CD4-positive, alpha-beta T cell (primary cell): ENCODE results near the gene MED22. TPM values are rescaled to one million over a fixed set of nuclear protein-coding genes. Genes with fewer than 3 reads are reported as not detected.
"Not testable (repeated sequence)": the region's sequence is repeated elsewhere in the genome, so short reads cannot be mapped to it uniquely, and the experiment has no call there.

Source experiments
- ATAC-seq: fragments of 200-7000 bp; cut with Tn5 transposase; one replicate; pipeline ENCODE4 v1.10.0; 2022; ENCODE audit warnings: mild to moderate bottlenecking; ENCODE audit not compliant: poor library complexity
- CTCF ChIA-PET: fragments of 350-600 bp; sonication (Branson Sonifier 250); formaldehyde crosslinking; loops from one replicate; lab custom pipeline; 2021; ENCODE audit warnings: antibody characterized with exemption, inconsistent platforms; lab: Charles Lee
- POLR2A ChIA-PET: fragments of 350-600 bp; sonication (Branson Sonifier 250); formaldehyde crosslinking; loops from one replicate; lab custom pipeline; 2021; ENCODE audit warnings: antibody characterized with exemption, inconsistent platforms; lab: Charles Lee
- DNase-seq, 14 experiments: peaks; one replicate each; pipeline ENCODE4 v3.0.0-alpha.2; 2013 to 2020; ENCODE audit warnings: mixed read lengths in 2 of 14
- H3K27ac ChIP-seq, 2 donors: one replicate each; pipeline versions ENCODE4 v1.5.1 to v1.7.0; 2013; ENCODE audit warnings: low read length in 2 of 2, low read depth in 1 of 2, mild to moderate bottlenecking in 1 of 2
- H3K27me3 ChIP-seq, 2 experiments: 1 replicate in 1 of 2; 2 replicates in 1 of 2; pipeline versions ENCODE4 v1.6.1 to v1.7.0; 2013; ENCODE audit warnings: low read length in 2 of 2, control low read depth in 1 of 2, mild to moderate bottlenecking in 1 of 2, moderate library complexity in 1 of 2; ENCODE audit not compliant: insufficient read depth in 2 of 2, control insufficient read depth in 1 of 2
- H3K36me3 ChIP-seq: one replicate; pipeline ENCODE4 v1.6.1; 2013; ENCODE audit warnings: low read length, control low read depth; ENCODE audit not compliant: insufficient read depth
- H3K4me1 ChIP-seq: one replicate; pipeline ENCODE4 v1.6.1; 2013; ENCODE audit warnings: low read length, control low read depth; ENCODE audit not compliant: insufficient read depth
- H3K4me3 ChIP-seq: one replicate; pipeline ENCODE4 v1.5.1; 2013; ENCODE audit warnings: mild to moderate bottlenecking, low read length, moderate library complexity
- H3K9me3 ChIP-seq, 2 experiments: 1 replicate in 1 of 2; 2 replicates in 1 of 2; pipeline versions ENCODE4 v1.6.1 to v1.7.0; 2013; ENCODE audit warnings: low read length in 2 of 2, mild to moderate bottlenecking in 2 of 2, control low read depth in 1 of 2, moderate library complexity in 1 of 2; ENCODE audit not compliant: control insufficient read depth in 1 of 2, insufficient read depth in 1 of 2
- H3K27ac Mint-ChIP-seq: one replicate; pipeline ENCODE4 v1.8.0; 2020; ENCODE audit warnings: mixed read lengths
- H3K27me3 Mint-ChIP-seq: one replicate; pipeline ENCODE4 v1.8.0; 2021; ENCODE audit warnings: mixed read lengths
- H3K36me3 Mint-ChIP-seq: one replicate; pipeline ENCODE4 v1.8.0; 2021; ENCODE audit warnings: low read depth, mixed read lengths
- H3K4me1 Mint-ChIP-seq: one replicate; pipeline ENCODE4 v1.8.0; 2021; ENCODE audit warnings: low read depth, mixed read lengths
- H3K4me3 Mint-ChIP-seq: one replicate; pipeline ENCODE4 v1.8.0; 2020; ENCODE audit warnings: mild to moderate bottlenecking, mixed read lengths
- H3K9me3 Mint-ChIP-seq: one replicate; pipeline ENCODE4 v1.8.0; 2020; ENCODE audit warnings: mixed read lengths
- CTCF ChIP-seq: fragments of 200-600 bp; IDR thresholded peaks from one replicate; pipeline ENCODE4 v1.8.0; 2022; ENCODE audit warnings: antibody characterized with exemption, mild to moderate bottlenecking
- intact Hi-C, 2 experiments: fragments of 100-400 bp; cut with DNase I in 1 of 2; cut with micrococcal nuclease in 1 of 2; formaldehyde crosslinking; loops; one replicate each; pipeline versions ENCODE4 v1.15.1 to v1.9.0; 2023 to 2025; cut with DNase I, micrococcal nuclease
- total RNA-seq, 174 experiments: library from RNA in 2 of 174; stranded (reverse) in 2 of 174; gene quantifications; one replicate each; pipeline ENCODE4 v1.2.3 and lab custom pipeline; 2021 to 2026

Gene MED22
- total RNA-seq, 2 experiments from 2014 or later: 15.7 to 18.0 TPM

GRCh38 chr9:133339641-133340040 lies 8.3 kb downstream of the MED22 start:
- Mint-ChIP-seq H3K4me1 (peaks cover 32% of the 10 kb centered on the region), H3K27ac (peak overlapping the region; percentile 47), H3K27me3 (no peaks in the 10 kb centered on the region), H3K4me3 (no peak overlapping the region), H3K36me3 (peaks cover 50% of the 10 kb centered on the region), H3K9me3 (no peaks in the 10 kb centered on the region)
- Histone ChIP-seq H3K27ac (no peak overlapping the region), H3K9me3 (no peaks in the 10 kb centered on the region), H3K4me1 (peaks cover 43% of the 10 kb centered on the region), H3K27me3 (no peaks in the 10 kb centered on the region), H3K4me3 (no peak overlapping the region), H3K36me3 (peaks cover 46% of the 10 kb centered on the region)
- ChIA-PET POLR2A (interaction anchor here (1.0 to 1.6 kb wide), 3 partner anchors 8 to 16 kb away, joined by 3 to 5 read pairs (median 5); partner anchors contain the start of genes MED22 and RPL7A), CTCF (no interaction called here)
- TF ChIP-seq CTCF: no peak
- no peak for DNase-seq
- no peak for ATAC-seq
- intact Hi-C loops: loop anchor here in 1 of 2 experiments (5.0 to 10.0 kb wide), 4 partner anchors 138 to 935 kb away; partner anchors contain the start of genes GTF3C4, SLC2A6 and TTF1

GRCh38 chr9:133335924-133336811 lies 11.8 kb downstream of the MED22 start, which contains the start of gene SURF6:
Gene SURF6 (minus strand): TSS chr9:133336188. CDS start chr9:133336132, 56 bp downstream.
- H3K36me3 Mint-ChIP-seq: peaks cover 68% of the 10 kb centered on the region
- H3K4me3 Mint-ChIP-seq: peak within 1 kb of the TSS; percentile 97
- ChIA-PET POLR2A (interaction anchor here (1.3 to 3.2 kb wide), 3 partner anchors 12 to 41 kb away, joined by 5 to 19 read pairs (median 16); partner anchors contain the start of genes MED22, RPL7A and STKLD1), CTCF (no interaction called here)
- DNase-seq (peak; percentile 85 to 97 (median 91)), ATAC-seq (peak; percentile 93)
- H3K4me1 Mint-ChIP-seq: peaks cover 32% of the 10 kb centered on the region
- H3K27me3 Mint-ChIP-seq: no peaks in the 10 kb centered on the region
- H3K4me3 ChIP-seq: peak within 1 kb of the TSS; percentile 86
- no peak for TF ChIP-seq CTCF
- no peaks in the 10 kb centered on the region for H3K9me3 ChIP-seq
- peak within 1 kb of the TSS; percentile 91 for H3K27ac Mint-ChIP-seq
- peaks cover 54% of the 10 kb centered on the region for H3K4me1 ChIP-seq
- no peaks in the 10 kb centered on the region for H3K27me3 ChIP-seq
- intact Hi-C loops: loop anchor here (1.0 to 5.0 kb wide), 9 partner anchors 12 to 664 kb away; partner anchors contain the start of genes MED22 (in 2 of the 2), RPL7A (in 2 of the 2), CACFD1 (in 1 of the 2) and GTF3C4 (in 1 of the 2)
- H3K27ac ChIP-seq: peak within 1 kb of the TSS; percentile 64 to 77
- peaks cover 48% of the 10 kb centered on the region for H3K36me3 ChIP-seq
- H3K9me3 Mint-ChIP-seq: no peaks in the 10 kb centered on the region

GRCh38 chr9:133334888-133335287 lies 13.0 kb downstream of the MED22 start:
- intact Hi-C loops: loop anchor here in 1 of 2 experiments (5.0 kb wide), 5 partner anchors 142 to 663 kb away; partner anchors contain the start of genes GTF3C4, GTF3C5 and SLC2A6
- peaks cover 68% of the 10 kb centered on the region for H3K36me3 Mint-ChIP-seq
- peaks cover 51% of the 10 kb centered on the region for H3K36me3 ChIP-seq
- H3K4me1 Mint-ChIP-seq: peaks cover 23% of the 10 kb centered on the region
- ATAC-seq, H3K9me3 Mint-ChIP-seq, H3K27me3 Mint-ChIP-seq, DNase-seq, H3K9me3 ChIP-seq, H3K27me3 ChIP-seq, H3K27ac ChIP-seq: not testable (repeated sequence)
- POLR2A ChIA-PET: interaction anchor here (1.1 to 3.2 kb wide), 4 partner anchors 13 to 187 kb away, joined by 3 to 19 read pairs (median 10); partner anchors contain the start of genes MED22, RPL7A and STKLD1
- H3K4me3 Mint-ChIP-seq: peak overlapping the region; percentile 97
- peaks cover 42% of the 10 kb centered on the region for H3K4me1 ChIP-seq
- CTCF ChIA-PET: interaction anchor here (1.0 kb wide), 1 partner anchor 152 kb away, joined by 3 read pairs; no protein-coding TSS in a partner anchor
- peak overlapping the region; percentile 91 for H3K27ac Mint-ChIP-seq
- H3K4me3 ChIP-seq: peak overlapping the region; percentile 86
